Neutrophil (primary cell): Measurements from ENCODE around the gene PWP2.

Experiments used
- H3K27ac ChIP-seq: fragments of 200-600 bp; sonication (generic); 2 replicates; pipeline ENCODE4 v1.5.1; 2016; ENCODE audit warnings: mild to moderate bottlenecking, moderate library complexity
- H3K27me3 ChIP-seq: fragments of 200-600 bp; sonication (generic); 2 replicates; pipeline ENCODE4 v1.6.0; 2016; ENCODE audit warnings: mild to moderate bottlenecking
- H3K36me3 ChIP-seq: fragments of 200-600 bp; sonication (generic); 2 replicates; pipeline ENCODE4 v1.5.1; 2017
- H3K4me1 ChIP-seq, 2 experiments: fragments of 200-600 bp in 1 of 2; sonication (generic) in 1 of 2; 1 replicate in 1 of 2; 2 replicates in 1 of 2; pipeline versions ENCODE4 v1.5.1 to v1.6.1; 2013 to 2016; ENCODE audit warnings: low read depth in 1 of 2, low read length in 1 of 2, mild to moderate bottlenecking in 1 of 2, moderate library complexity in 1 of 2; ENCODE audit not compliant: control insufficient read depth in 1 of 2, insufficient read depth in 1 of 2
- H3K4me3 ChIP-seq, 2 experiments: fragments of 200-600 bp in 1 of 2; sonication (generic) in 1 of 2; 1 replicate in 1 of 2; 2 replicates in 1 of 2; pipeline ENCODE4 v1.5.1; 2013 to 2016; ENCODE audit warnings: low read depth in 1 of 2, low read length in 1 of 2, mild to moderate bottlenecking in 1 of 2, moderate library complexity in 1 of 2
- H3K9me3 ChIP-seq: fragments of 200-600 bp; sonication (generic); 2 replicates; pipeline ENCODE4 v1.5.1; 2016
- TF ChIP-seq, protein P1 (sequence below): fragments of 200-600 bp; sonication (generic); IDR thresholded peaks from 2 replicates; pipeline ENCODE4 v1.5.1; 2016; ENCODE audit warnings: antibody characterized with exemption

The PWP2 gene

DNA sequence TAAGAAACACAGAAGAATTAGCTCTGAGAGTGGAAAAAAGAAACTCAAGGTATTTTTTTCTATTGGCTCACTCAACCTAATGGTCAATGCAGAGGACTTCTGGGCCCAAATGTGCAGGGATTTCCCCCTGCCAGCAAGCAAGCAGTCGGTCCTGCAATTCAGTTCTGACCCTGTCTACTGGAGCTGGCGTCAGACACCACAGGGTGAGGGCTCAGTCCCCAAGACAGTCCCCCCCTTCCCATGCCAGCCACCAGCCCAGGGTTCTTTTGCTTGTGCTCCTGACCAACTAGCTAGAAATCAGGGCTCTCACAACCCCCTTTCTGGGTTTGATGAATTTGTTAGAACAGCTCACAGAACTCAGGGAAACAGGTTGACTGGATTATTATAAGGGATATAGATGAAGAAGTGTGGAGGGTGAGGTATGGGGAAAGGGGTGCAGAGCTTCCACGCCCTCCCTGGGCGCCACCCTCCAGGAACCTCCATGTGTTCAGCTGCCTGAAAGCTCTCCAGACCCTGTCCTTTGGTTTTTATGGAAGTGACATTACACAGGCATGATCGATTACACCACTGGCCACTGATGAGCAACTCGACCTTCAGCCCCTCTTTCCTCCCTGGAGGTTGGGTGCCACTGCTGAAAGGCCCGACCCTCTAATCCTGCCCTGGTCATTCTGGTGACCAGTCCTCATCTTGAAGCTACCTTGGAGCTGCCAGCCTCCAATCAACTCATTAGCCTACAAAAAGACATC, 22.5 kb upstream of the PWP2 start:
- Histone ChIP-seq H3K4me1 (peaks cover 26 to 27% of the 10 kb centered on the region in 2 experiments), H3K9me3 (no peaks in the 10 kb centered on the region), H3K27me3 (no peaks in the 10 kb centered on the region), H3K27ac (no peak overlapping the region), H3K36me3 (peaks cover 88% of the 10 kb centered on the region), H3K4me3 (no peak overlapping the region)
- TF ChIP-seq, protein P1, sequence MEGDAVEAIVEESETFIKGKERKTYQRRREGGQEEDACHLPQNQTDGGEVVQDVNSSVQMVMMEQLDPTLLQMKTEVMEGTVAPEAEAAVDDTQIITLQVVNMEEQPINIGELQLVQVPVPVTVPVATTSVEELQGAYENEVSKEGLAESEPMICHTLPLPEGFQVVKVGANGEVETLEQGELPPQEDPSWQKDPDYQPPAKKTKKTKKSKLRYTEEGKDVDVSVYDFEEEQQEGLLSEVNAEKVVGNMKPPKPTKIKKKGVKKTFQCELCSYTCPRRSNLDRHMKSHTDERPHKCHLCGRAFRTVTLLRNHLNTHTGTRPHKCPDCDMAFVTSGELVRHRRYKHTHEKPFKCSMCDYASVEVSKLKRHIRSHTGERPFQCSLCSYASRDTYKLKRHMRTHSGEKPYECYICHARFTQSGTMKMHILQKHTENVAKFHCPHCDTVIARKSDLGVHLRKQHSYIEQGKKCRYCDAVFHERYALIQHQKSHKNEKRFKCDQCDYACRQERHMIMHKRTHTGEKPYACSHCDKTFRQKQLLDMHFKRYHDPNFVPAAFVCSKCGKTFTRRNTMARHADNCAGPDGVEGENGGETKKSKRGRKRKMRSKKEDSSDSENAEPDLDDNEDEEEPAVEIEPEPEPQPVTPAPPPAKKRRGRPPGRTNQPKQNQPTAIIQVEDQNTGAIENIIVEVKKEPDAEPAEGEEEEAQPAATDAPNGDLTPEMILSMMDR, result no peak

DNA sequence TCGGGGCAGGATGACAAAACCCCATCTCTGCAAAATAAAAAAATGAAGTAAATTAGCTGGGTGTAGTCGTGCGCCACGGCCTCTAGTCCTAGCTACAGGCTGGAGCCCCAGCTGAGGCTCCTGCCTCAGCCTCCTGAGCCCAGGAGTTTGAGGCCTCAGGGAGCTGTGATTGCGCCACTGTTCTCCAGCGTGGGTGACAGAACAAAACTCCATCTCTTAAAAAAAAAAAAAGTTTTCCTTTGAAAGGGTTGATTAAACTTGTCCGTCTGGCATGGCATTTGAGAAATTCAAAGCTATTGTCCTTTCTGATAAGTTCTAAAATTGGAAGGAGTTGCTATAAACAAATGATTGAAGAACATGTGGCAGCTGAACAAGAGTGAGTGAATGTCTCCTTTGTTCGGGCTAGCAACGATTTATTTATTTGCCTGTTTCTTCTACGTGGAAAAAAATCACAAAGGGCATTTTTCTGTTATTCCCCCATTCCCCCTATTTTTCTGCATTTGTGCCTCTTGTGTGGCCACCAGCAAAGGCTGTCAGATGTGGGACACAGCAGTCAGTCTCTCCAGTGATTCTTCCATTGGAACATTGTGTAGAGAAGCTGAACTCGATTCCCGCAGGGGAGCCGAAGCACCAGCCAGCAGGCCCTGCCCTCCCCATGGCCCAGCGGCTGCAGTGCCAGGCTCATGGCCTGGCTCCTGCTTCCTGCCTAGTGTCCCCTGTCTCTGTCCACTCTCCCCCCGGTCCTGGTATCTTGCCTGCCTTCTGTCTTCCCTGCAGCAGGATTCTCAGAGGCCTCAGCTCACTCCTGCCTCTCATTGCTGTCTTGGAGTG, 21.5 kb upstream of the PWP2 start:
- H3K4me3 ChIP-seq, result no peak overlapping the region
- H3K27ac ChIP-seq, result no peak overlapping the region
- no peaks in the 10 kb centered on the region for H3K9me3 ChIP-seq
- no peaks in the 10 kb centered on the region for H3K27me3 ChIP-seq
- H3K4me1 ChIP-seq, result peaks cover 36 to 37% of the 10 kb centered on the region in 2 experiments
- H3K36me3 ChIP-seq, result peaks cover 87% of the 10 kb centered on the region
- TF ChIP-seq, protein P1, result no peak

DNA sequence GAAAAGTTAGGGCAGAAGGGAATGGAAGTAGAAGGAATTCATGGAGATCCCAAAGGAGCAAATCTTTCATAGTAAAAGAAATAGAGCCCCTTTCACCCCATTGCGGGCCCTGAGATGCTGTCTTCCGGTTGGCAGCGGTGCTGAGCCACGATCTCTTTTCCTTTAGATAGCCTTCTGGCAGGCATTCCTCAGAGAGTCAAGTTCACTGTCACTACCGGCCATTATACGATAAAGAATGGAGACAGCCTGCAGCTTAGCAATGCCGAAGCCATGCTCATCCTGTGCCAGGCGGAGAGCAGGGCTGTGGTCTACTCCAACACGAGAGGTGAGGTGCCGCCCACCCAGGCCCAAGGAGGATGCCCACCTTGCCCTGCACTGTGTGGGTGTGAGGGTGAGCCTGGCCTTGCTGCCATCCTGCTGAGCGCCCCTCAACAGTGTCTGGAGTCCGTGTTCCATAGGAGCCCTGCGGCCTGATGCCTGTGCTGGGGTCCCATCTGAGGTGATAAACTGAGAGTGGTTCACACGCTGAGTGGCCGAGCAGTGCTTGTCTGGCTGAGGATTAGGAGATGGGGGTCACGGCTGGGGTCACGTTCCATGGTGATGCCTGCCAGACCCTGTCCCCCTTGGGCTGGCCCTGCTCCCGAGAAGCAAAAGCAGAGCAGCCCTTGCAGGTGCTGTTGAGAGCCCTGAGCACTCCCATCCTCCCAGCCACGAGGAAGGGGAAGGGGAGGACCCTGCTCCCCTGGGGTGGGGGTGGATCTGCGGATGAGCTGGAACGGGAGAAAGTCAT, 20.4 kb upstream of the PWP2 start:
- TF ChIP-seq, protein P1, result no peak
- peaks cover 36 to 38% of the 10 kb centered on the region in 2 experiments for H3K4me1 ChIP-seq
- H3K27ac ChIP-seq, result peak overlapping the region; percentile 86
- H3K27me3 ChIP-seq, result no peaks in the 10 kb centered on the region
- H3K4me3 ChIP-seq, result no peak overlapping the region
- H3K36me3 ChIP-seq, result peaks cover 88% of the 10 kb centered on the region
- H3K9me3 ChIP-seq, result no peaks in the 10 kb centered on the region

DNA sequence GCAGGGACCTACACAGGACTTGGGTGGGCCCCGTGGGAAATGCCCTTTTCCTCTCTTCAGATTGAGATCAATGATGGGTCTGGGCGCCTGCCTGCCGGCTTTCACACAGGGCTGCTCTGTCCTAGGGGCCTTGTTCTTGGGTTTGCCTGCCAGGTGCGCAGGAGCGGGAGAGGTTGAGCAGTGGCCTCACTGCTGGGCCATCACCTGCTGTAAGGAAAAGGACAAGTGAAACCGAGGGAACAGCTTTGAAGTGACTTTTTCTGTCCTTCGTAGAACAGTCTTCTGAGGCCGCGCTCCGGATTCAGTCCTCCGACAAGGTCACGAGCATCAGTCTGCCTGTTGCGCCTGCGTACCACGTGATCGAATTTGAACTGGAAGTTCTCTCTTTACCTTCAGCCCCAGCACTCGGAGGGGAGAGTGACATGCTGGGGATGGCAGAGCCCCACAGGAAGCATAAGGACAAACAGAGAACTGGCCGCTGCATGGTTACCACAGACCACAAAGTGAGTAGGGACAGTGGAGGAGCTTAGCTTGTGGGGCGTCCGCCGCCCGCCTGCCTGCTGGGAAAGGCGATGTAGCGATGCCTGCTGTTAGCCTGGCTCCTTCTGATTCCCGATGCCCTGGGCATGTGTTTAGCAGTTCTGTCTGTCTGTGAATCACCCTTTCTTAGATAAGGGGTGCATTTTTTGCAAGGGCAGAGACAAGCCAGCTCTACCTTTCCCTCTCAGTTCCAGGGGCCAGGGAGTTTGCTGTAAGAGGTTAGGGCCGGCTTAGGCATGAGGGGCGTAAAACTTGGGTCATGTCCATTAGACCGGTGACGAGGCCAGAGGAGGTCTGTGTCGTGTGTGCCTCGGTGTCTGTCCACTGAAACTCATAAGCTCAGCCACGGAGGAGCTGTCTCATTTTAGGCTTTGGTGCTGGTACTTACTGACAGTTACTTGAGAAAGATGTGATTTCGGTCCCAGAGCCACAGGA, 19.5 kb upstream of the PWP2 start:
- H3K9me3 ChIP-seq, result no peaks in the 10 kb centered on the region
- peaks cover 36 to 38% of the 10 kb centered on the region in 2 experiments for H3K4me1 ChIP-seq
- TF ChIP-seq, protein P1, result no peak
- H3K27me3 ChIP-seq, result no peaks in the 10 kb centered on the region
- H3K27ac ChIP-seq, result peak overlapping the region; percentile 86
- peaks cover 87% of the 10 kb centered on the region for H3K36me3 ChIP-seq
- H3K4me3 ChIP-seq, result peak overlapping the region in 1 of 2 experiments; percentile 19
